Keratinocyte (primary cell): ENCODE data around the gene POLR1G.

Experiments
- EZH2 ChIP-seq: IDR thresholded peaks from one replicate; pipeline ENCODE4 v1.6.1; 2012; ENCODE audit warnings: inconsistent platforms, mild to moderate bottlenecking, low read length, moderate library complexity
- TF ChIP-seq, protein P1 (sequence below), 3 experiments: IDR thresholded peaks in 1 of 3; conservative IDR thresholded peaks in 1 of 3; optimal IDR thresholded peaks in 1 of 3; 2 replicates in 2 of 3; 3 replicates in 1 of 3; pipeline versions ENCODE3 to v1.5.1; 2011; ENCODE audit warnings: low read length in 3 of 3, mild to moderate bottlenecking in 3 of 3, moderate library complexity in 2 of 3, control low read depth in 1 of 3, inconsistent platforms in 1 of 3; ENCODE audit not compliant: insufficient read depth in 2 of 3; ENCODE audit errors: extremely low read depth in 1 of 3

DNA sequence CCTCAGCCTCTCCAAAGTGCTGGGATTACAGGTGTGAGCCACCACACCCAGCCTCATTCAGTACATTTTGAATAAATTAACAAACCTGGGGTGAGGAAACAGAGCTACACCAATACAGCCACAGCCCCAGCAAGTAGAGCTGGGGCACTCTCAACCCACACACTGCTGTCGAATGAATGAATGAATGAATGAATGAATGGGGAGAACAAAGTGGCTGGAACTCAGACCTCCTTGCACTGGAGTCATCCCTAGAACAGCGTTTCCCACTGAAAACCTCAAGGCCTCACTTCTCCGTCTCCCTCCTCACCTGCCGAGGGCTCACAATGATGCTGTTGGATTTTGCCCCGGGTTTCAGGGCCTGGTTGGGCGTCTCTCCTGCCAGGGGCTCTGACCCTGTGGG is 14.4 kb downstream of the POLR1G start:
- TF ChIP-seq, protein P1, sequence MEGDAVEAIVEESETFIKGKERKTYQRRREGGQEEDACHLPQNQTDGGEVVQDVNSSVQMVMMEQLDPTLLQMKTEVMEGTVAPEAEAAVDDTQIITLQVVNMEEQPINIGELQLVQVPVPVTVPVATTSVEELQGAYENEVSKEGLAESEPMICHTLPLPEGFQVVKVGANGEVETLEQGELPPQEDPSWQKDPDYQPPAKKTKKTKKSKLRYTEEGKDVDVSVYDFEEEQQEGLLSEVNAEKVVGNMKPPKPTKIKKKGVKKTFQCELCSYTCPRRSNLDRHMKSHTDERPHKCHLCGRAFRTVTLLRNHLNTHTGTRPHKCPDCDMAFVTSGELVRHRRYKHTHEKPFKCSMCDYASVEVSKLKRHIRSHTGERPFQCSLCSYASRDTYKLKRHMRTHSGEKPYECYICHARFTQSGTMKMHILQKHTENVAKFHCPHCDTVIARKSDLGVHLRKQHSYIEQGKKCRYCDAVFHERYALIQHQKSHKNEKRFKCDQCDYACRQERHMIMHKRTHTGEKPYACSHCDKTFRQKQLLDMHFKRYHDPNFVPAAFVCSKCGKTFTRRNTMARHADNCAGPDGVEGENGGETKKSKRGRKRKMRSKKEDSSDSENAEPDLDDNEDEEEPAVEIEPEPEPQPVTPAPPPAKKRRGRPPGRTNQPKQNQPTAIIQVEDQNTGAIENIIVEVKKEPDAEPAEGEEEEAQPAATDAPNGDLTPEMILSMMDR (optimal IDR thresholded peaks at IDR 0.05 in 1 of 3, IDR thresholded peaks at IDR 0.05 in 1 of 3, conservative IDR thresholded peaks at IDR 0.05 in 1 of 3; ENCODE audit: extremely low read depth in 1 of 3, insufficient read depth in 2 of 3, low read length in 3 of 3): no peak
- TF ChIP-seq EZH2: no peak
